ENCODE data around the gene MAFG. TPM values are rescaled to one million over a fixed set of nuclear protein-coding genes. Genes with fewer than 3 reads are reported as not detected.

Gene MAFG
- total RNA-seq, 1 experiment from 2014 or later = 22.9 TPM

DNA sequence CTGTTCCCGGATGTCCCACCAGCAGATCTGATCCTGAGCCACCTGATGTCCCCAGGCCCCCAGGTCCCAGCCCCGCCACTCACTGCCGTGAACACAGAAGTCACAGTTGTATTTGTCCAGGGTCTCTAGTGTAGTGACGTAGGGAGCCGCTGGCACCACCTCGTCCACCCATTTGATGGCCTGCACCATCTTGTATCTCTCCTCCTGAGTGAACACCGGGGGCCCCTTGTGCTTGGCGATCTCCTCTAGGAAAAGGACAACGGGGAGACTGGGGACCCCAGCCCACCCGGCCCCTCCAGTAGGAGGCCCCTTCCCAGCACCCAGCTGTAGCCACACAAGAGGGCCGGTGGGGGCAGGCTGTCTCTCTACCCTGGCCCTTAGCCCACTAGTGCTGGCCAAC lies 18.7 kb downstream of the MAFG start:
- CTCF ChIA-PET = no interaction called here

DNA sequence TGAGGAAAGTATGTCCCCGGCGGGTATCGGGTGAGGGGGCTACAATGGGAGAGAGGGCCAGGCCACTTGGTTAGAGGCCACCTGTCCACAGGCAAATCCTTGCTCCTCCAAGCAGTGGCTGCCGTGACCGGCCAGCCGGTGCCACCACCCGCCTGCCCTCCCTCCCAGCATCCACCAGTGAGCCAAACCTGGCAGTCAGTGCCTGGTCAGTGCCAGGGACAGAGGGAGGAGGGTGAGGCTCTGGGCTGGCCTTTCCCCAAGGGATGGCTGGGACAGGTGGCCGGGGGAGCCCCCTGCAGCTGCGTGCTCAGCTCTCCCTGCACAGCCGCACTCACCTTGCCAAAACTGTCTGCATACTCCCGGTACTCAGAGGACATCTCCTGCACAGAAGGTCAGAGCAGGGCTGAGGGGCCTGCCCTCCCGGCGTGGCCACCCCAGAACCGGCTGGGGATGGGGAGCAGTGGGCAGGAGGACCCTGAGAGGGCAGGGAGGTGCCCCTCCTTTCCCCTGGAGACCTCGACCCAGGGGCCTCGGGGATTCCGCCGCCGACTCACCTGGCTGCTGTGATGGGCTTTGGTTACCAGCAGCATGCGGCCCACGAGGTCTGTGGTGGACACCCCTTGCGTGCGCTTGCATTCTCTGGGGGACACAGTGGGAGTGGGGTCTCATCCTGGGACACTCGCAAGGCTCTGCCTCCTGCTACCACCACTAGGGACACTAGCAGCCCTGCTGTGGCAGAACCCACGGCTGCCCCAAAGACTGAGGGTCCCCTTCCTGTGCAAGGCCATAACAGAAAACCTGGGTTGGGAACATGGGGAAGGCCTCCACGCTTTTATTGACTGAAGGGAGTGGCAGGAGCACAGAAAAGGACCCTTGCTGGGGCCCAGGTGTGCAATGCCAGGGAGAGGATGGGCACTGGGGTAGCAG lies 20.1 kb downstream of the MAFG start:
- no peaks in the 10 kb centered on the region for H3K79me2 ChIP-seq (ENCODE audit: low read length)
- CTCF ChIA-PET = no interaction called here
- H3K9ac ChIP-seq (ENCODE audit: low read length) = no peak overlapping the region
- H3K9me3 ChIP-seq (ENCODE audit: low read length) = no peaks in the 10 kb centered on the region
- no peak overlapping the region for H2AFZ ChIP-seq (ENCODE audit: low read length)
- no peak overlapping the region for H3K27ac ChIP-seq (ENCODE audit: low read length)
- peaks cover 3% of the 10 kb centered on the region; the same call in 1 of the 2 replicates for H3K36me3 ChIP-seq (ENCODE audit: low read depth, low read length)
- no TSS peak for BruUV-seq (replicated peaks)
- no peaks in the 10 kb centered on the region for H3K27me3 ChIP-seq (ENCODE audit: low read length)
- peaks cover 18% of the 10 kb centered on the region for H3K4me1 ChIP-seq (ENCODE audit: insufficient read depth, low read length)
- ATAC-seq = no peak
- no peak overlapping the region for H3K4me2 ChIP-seq (ENCODE audit: low read length)
- TF ChIP-seq EZH2phosphoT487 (IDR thresholded peaks at IDR 0.05; ENCODE audit: borderline replicate concordance, low read length) = no peak
- TF ChIP-seq, protein P1, sequence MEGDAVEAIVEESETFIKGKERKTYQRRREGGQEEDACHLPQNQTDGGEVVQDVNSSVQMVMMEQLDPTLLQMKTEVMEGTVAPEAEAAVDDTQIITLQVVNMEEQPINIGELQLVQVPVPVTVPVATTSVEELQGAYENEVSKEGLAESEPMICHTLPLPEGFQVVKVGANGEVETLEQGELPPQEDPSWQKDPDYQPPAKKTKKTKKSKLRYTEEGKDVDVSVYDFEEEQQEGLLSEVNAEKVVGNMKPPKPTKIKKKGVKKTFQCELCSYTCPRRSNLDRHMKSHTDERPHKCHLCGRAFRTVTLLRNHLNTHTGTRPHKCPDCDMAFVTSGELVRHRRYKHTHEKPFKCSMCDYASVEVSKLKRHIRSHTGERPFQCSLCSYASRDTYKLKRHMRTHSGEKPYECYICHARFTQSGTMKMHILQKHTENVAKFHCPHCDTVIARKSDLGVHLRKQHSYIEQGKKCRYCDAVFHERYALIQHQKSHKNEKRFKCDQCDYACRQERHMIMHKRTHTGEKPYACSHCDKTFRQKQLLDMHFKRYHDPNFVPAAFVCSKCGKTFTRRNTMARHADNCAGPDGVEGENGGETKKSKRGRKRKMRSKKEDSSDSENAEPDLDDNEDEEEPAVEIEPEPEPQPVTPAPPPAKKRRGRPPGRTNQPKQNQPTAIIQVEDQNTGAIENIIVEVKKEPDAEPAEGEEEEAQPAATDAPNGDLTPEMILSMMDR (conservative IDR thresholded peaks at IDR 0.05; ENCODE audit: low read depth, low read length) = peak; percentile 37; the same call in 1 of the 2 replicates
- H4K20me1 ChIP-seq (ENCODE audit: low read length) = 0 out of 2 replicates have a peak, but pooled peaks cover 8% of the 10 kb centered on the region
- intact Hi-C loops (cut with micrococcal nuclease) = no loop called here
- H3K9me2 ChIP-seq (replicated peaks; ENCODE audit: low read length) = no peaks in the 10 kb centered on the region
- H3K4me3 ChIP-seq (ENCODE audit: low read length) = no peak overlapping the region
- H3F3A ChIP-seq (ENCODE audit: low read length, unreplicated experiment) = no peaks in the 10 kb centered on the region
- DNase-seq = no peak
- POLR2A ChIA-PET (ENCODE audit: unreplicated experiment) = no interaction called here

More for the DNA sequence above, 18.7 kb downstream of the MAFG start:
- POLR2A ChIA-PET (ENCODE audit: unreplicated experiment) = no interaction called here
- Histone ChIP-seq H4K20me1 (ENCODE audit: low read length) (0 out of 2 replicates have a peak, but pooled peaks cover 9% of the 10 kb centered on the region), H3K27me3 (ENCODE audit: low read length) (no peaks in the 10 kb centered on the region), H3K4me1 (ENCODE audit: insufficient read depth, low read length) (peaks cover 29% of the 10 kb centered on the region), H3K9me2 (replicated peaks; ENCODE audit: low read length) (no peaks in the 10 kb centered on the region), H3K36me3 (ENCODE audit: low read depth, low read length) (peaks cover 11% of the 10 kb centered on the region; the same call in 1 of the 2 replicates), H3K4me2 (ENCODE audit: low read length) (no peak overlapping the region), H3K27ac (ENCODE audit: low read length) (no peak overlapping the region), H3K9me3 (ENCODE audit: low read length) (no peaks in the 10 kb centered on the region), H3K9ac (ENCODE audit: low read length) (no peak overlapping the region), H2AFZ (ENCODE audit: low read length) (no peak overlapping the region), H3K79me2 (ENCODE audit: low read length) (no peaks in the 10 kb centered on the region), H3K4me3 (ENCODE audit: low read length) (no peak overlapping the region), H3F3A (ENCODE audit: low read length, unreplicated experiment) (peaks cover 7% of the 10 kb centered on the region)
- ATAC-seq (no peak), DNase-seq (no peak)
- TF ChIP-seq EZH2 (IDR thresholded peaks at IDR 0.05; ENCODE audit: low read length, unreplicated experiment) = no peak
- TF ChIP-seq EZH2phosphoT487 (IDR thresholded peaks at IDR 0.05; ENCODE audit: borderline replicate concordance, low read length) = no peak
- TF ChIP-seq, protein P1 (conservative IDR thresholded peaks at IDR 0.05; ENCODE audit: low read depth, low read length) = no peak
- intact Hi-C loops (cut with micrococcal nuclease) = no loop called here
- BruUV-seq (replicated peaks) = no TSS peak
